Vagina (tissue), 2 donors: ENCODE results near the gene TYR.

Experiments used
- POLR2A ChIP-seq, 2 donors: fragments of 450-650 bp; IDR thresholded peaks; one replicate each; pipeline ENCODE4 v1.6.1; 2017; ENCODE audit warnings: antibody characterized with exemption in 2 of 2, mild to moderate bottlenecking in 2 of 2, moderate library complexity in 2 of 2
- TF ChIP-seq, protein P1 (sequence below), 3 experiments: fragments of 450-650 bp in 2 of 3; fragments of 200-600 bp in 1 of 3; sonication (generic) in 1 of 3; IDR thresholded peaks; one replicate each; pipeline ENCODE4 v1.5.1; 2017 to 2019; ENCODE audit warnings: antibody characterized with exemption in 3 of 3, mild to moderate bottlenecking in 2 of 3, moderate library complexity in 2 of 3

DNA sequence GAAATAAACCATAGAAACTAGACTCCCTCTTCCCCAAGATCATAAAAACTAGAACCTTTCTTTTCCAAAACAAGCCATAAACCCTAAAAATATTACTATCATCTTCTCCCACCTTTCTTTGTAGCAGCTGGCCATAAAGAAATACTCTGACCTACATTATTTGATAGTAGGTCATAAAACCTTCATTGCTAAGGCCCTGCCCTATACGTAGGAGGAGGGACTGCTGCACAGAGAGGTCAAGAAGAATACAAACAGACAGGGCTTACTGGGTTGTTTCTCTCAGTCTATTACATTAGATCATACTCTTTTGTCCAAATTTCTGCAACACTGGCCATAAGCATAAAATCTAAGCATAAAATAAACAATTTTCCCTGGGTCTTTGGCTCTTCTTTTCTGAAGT lies 101.5 kb downstream of the TYR start:
- TF ChIP-seq, protein P1, sequence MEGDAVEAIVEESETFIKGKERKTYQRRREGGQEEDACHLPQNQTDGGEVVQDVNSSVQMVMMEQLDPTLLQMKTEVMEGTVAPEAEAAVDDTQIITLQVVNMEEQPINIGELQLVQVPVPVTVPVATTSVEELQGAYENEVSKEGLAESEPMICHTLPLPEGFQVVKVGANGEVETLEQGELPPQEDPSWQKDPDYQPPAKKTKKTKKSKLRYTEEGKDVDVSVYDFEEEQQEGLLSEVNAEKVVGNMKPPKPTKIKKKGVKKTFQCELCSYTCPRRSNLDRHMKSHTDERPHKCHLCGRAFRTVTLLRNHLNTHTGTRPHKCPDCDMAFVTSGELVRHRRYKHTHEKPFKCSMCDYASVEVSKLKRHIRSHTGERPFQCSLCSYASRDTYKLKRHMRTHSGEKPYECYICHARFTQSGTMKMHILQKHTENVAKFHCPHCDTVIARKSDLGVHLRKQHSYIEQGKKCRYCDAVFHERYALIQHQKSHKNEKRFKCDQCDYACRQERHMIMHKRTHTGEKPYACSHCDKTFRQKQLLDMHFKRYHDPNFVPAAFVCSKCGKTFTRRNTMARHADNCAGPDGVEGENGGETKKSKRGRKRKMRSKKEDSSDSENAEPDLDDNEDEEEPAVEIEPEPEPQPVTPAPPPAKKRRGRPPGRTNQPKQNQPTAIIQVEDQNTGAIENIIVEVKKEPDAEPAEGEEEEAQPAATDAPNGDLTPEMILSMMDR (IDR thresholded peaks at IDR 0.05) = no peak
- no peak for TF ChIP-seq POLR2A (IDR thresholded peaks at IDR 0.05)
